Measurements from ENCODE around the gene NDUFB3.

DNA sequence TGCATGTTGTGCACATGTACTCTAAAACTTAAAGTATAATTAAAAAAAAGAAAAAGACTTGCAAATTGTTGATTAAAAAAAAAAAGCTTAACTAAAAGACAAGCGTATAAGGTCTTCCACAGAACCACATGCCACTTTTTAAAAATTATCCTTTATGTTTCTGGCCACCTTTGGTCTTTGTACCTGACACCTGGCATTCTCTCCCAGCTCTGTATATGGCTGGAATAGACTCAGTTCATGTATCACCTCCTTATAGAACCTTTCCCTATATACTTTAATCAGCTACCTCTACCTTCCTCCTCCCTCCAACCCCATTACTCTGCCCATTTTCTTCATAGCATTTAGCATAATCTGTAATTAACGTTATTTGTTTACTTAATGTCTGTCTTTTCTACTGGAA lies 32.9 kb upstream of the NDUFB3 start:
- TF ChIP-seq, protein P1, sequence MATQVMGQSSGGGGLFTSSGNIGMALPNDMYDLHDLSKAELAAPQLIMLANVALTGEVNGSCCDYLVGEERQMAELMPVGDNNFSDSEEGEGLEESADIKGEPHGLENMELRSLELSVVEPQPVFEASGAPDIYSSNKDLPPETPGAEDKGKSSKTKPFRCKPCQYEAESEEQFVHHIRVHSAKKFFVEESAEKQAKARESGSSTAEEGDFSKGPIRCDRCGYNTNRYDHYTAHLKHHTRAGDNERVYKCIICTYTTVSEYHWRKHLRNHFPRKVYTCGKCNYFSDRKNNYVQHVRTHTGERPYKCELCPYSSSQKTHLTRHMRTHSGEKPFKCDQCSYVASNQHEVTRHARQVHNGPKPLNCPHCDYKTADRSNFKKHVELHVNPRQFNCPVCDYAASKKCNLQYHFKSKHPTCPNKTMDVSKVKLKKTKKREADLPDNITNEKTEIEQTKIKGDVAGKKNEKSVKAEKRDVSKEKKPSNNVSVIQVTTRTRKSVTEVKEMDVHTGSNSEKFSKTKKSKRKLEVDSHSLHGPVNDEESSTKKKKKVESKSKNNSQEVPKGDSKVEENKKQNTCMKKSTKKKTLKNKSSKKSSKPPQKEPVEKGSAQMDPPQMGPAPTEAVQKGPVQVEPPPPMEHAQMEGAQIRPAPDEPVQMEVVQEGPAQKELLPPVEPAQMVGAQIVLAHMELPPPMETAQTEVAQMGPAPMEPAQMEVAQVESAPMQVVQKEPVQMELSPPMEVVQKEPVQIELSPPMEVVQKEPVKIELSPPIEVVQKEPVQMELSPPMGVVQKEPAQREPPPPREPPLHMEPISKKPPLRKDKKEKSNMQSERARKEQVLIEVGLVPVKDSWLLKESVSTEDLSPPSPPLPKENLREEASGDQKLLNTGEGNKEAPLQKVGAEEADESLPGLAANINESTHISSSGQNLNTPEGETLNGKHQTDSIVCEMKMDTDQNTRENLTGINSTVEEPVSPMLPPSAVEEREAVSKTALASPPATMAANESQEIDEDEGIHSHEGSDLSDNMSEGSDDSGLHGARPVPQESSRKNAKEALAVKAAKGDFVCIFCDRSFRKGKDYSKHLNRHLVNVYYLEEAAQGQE (IDR thresholded peaks at IDR 0.05; ENCODE audit: insufficient replicate concordance, low read depth), result no peak
- TF ChIP-seq, protein P2, sequence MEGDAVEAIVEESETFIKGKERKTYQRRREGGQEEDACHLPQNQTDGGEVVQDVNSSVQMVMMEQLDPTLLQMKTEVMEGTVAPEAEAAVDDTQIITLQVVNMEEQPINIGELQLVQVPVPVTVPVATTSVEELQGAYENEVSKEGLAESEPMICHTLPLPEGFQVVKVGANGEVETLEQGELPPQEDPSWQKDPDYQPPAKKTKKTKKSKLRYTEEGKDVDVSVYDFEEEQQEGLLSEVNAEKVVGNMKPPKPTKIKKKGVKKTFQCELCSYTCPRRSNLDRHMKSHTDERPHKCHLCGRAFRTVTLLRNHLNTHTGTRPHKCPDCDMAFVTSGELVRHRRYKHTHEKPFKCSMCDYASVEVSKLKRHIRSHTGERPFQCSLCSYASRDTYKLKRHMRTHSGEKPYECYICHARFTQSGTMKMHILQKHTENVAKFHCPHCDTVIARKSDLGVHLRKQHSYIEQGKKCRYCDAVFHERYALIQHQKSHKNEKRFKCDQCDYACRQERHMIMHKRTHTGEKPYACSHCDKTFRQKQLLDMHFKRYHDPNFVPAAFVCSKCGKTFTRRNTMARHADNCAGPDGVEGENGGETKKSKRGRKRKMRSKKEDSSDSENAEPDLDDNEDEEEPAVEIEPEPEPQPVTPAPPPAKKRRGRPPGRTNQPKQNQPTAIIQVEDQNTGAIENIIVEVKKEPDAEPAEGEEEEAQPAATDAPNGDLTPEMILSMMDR (IDR thresholded peaks at IDR 0.05; ENCODE audit: insufficient read depth, low read length), result no peak
- TF ChIP-seq POLR2AphosphoS5 (IDR thresholded peaks at IDR 0.05; ENCODE audit: low read depth) (no peak), GABPA (IDR thresholded peaks at IDR 0.05; ENCODE audit: low read depth) (no peak), SPI1 (IDR thresholded peaks at IDR 0.05; ENCODE audit: borderline replicate concordance, low read depth) (no peak)
